WTC11 (cell line): Measurements from ENCODE around the gene TNN.

ENCODE experiments used
- IRF2 ChIP-seq: sonication (generic); formaldehyde crosslinking; IDR thresholded peaks from 2 replicates; pipeline ENCODE4 v1.8.0; 2022; ENCODE audit warnings: low read depth, missing genetic modification reagents, borderline replicate concordance
- SMAD3 ChIP-seq: sonication (generic); formaldehyde crosslinking; IDR thresholded peaks from 2 replicates; pipeline ENCODE4 v1.8.0; 2022; ENCODE audit warnings: missing genetic modification reagents, mild to moderate bottlenecking, borderline replicate concordance
- TF ChIP-seq, protein P1 (sequence below): fragments of 200-600 bp; IDR thresholded peaks from 2 replicates; pipeline ENCODE4 v1.8.0; 2022; ENCODE audit warnings: antibody characterized with exemption
- TF ChIP-seq, protein P2 (sequence below): sonication (generic); formaldehyde crosslinking; IDR thresholded peaks from 2 replicates; pipeline ENCODE4 v1.8.1; 2022; ENCODE audit warnings: missing genetic modification reagents, borderline replicate concordance

DNA sequence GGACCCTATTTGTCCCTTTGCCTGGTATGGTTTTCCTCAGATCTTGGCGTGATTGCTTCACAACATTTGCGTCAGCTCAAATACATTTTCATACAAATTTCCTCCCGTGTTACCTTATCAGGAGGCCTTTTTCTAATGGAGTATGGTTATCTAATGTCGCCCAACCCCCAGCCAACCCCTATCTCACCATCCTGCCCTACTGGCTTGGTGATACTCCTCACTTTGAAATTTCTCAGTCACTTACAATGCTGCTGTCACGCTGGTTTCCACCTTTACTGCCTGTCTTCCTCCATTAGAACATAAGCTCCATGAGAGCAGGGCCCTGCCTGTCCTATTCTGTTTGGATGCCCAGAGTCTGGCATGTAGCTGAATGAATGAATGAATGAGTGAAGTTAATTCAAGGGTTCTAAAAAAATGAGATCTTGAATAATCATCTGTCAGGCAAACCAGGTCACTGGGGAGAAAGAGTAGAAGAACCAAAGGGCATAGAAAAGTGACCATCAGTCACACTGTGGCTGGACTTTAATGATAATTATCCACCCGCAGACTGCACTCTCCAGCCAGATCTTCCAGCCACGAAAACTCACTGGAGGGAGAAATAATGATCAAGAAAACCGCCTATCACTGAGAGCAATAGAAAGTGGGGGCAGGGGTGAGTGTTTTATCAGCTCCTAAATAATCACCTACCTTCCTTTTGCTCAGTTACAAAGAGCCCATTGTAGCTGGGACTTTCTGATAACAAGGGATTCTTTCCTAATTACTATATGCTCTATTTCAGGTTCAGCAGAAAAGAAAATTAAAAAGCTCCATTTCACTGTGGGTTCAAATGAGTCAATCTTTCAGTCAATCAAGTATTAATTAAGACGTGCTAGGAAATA lies 103.6 kb downstream of the TNN start:
- TF ChIP-seq, protein P1, sequence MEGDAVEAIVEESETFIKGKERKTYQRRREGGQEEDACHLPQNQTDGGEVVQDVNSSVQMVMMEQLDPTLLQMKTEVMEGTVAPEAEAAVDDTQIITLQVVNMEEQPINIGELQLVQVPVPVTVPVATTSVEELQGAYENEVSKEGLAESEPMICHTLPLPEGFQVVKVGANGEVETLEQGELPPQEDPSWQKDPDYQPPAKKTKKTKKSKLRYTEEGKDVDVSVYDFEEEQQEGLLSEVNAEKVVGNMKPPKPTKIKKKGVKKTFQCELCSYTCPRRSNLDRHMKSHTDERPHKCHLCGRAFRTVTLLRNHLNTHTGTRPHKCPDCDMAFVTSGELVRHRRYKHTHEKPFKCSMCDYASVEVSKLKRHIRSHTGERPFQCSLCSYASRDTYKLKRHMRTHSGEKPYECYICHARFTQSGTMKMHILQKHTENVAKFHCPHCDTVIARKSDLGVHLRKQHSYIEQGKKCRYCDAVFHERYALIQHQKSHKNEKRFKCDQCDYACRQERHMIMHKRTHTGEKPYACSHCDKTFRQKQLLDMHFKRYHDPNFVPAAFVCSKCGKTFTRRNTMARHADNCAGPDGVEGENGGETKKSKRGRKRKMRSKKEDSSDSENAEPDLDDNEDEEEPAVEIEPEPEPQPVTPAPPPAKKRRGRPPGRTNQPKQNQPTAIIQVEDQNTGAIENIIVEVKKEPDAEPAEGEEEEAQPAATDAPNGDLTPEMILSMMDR = no peak
- no peak for TF ChIP-seq IRF2
- no peak for TF ChIP-seq SMAD3 (CRISPR knock-in tag)
- TF ChIP-seq, protein P2, sequence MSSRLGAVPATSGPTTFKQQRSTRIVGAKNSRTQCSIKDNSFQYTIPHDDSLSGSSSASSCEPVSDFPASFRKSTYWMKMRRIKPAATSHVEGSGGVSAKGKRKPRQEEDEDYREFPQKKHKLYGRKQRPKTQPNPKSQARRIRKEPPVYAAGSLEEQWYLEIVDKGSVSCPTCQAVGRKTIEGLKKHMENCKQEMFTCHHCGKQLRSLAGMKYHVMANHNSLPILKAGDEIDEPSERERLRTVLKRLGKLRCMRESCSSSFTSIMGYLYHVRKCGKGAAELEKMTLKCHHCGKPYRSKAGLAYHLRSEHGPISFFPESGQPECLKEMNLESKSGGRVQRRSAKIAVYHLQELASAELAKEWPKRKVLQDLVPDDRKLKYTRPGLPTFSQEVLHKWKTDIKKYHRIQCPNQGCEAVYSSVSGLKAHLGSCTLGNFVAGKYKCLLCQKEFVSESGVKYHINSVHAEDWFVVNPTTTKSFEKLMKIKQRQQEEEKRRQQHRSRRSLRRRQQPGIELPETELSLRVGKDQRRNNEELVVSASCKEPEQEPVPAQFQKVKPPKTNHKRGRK (CRISPR knock-in tag) = no peak
